ENCODE measurements around the gene PDE6B. TPM values are rescaled to one million over a fixed set of nuclear protein-coding genes. Genes with fewer than 3 reads are reported as not detected.

Gene PDE6B
- total RNA-seq, 6 donors from 2014 or later, result 4.2 to 28.3 (median 9.0) TPM

GRCh38 chr4:650461-650860 is 25.1 kb downstream of the PDE6B start:
- 66 to 72% methylated on average over 17 to 18 of the region's 18 CpGs for WGBS, 2 donors
- TF ChIP-seq EP300 (IDR thresholded peaks at IDR 0.05), result no peak
- no peak for TF ChIP-seq POLR2AphosphoS5 (IDR thresholded peaks at IDR 0.05)
- TF ChIP-seq, protein P1, sequence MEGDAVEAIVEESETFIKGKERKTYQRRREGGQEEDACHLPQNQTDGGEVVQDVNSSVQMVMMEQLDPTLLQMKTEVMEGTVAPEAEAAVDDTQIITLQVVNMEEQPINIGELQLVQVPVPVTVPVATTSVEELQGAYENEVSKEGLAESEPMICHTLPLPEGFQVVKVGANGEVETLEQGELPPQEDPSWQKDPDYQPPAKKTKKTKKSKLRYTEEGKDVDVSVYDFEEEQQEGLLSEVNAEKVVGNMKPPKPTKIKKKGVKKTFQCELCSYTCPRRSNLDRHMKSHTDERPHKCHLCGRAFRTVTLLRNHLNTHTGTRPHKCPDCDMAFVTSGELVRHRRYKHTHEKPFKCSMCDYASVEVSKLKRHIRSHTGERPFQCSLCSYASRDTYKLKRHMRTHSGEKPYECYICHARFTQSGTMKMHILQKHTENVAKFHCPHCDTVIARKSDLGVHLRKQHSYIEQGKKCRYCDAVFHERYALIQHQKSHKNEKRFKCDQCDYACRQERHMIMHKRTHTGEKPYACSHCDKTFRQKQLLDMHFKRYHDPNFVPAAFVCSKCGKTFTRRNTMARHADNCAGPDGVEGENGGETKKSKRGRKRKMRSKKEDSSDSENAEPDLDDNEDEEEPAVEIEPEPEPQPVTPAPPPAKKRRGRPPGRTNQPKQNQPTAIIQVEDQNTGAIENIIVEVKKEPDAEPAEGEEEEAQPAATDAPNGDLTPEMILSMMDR (IDR thresholded peaks at IDR 0.05), result no peak
- no peak for TF ChIP-seq POLR2A (IDR thresholded peaks at IDR 0.05)
- H3K27ac ChIP-seq, result no peak overlapping the region
- no peaks in the 10 kb centered on the region for H3K9me3 ChIP-seq
- H3K36me3 ChIP-seq, result no peaks in the 10 kb centered on the region
- ATAC-seq (ENCODE audit: low FRiP score in 2 of 2), result no peak
- peaks cover 0 to 14% (median 6%) of the 10 kb centered on the region in 4 donors for H3K27me3 ChIP-seq
- DNase-seq, result peak in 1 of 2 donors; percentile 70
- peaks cover 0 to 8% (median 0%) of the 10 kb centered on the region in 4 donors for H3K4me1 ChIP-seq
- no peak overlapping the region for H3K4me3 ChIP-seq

GRCh38 chr4:650951-651883 is 25.8 kb downstream of the PDE6B start:
- DNase-seq, result peak in 1 of 2 donors; percentile 75
- Histone ChIP-seq H3K36me3 (no peaks in the 10 kb centered on the region), H3K4me1 (peaks cover 0 to 8% (median 0%) of the 10 kb centered on the region in 4 donors), H3K9me3 (no peaks in the 10 kb centered on the region), H3K27me3 (peaks cover 0 to 14% (median 6%) of the 10 kb centered on the region in 4 donors), H3K4me3 (no peak overlapping the region), H3K27ac (no peak overlapping the region)
- ATAC-seq (ENCODE audit: low FRiP score in 2 of 2), result no peak
- TF ChIP-seq, protein P1 (IDR thresholded peaks at IDR 0.05), result no peak
- TF ChIP-seq POLR2A (IDR thresholded peaks at IDR 0.05) (no peak), EP300 (IDR thresholded peaks at IDR 0.05) (no peak), POLR2AphosphoS5 (IDR thresholded peaks at IDR 0.05) (no peak)
- WGBS, 2 donors, result 34 to 44% methylated on average over 20 to 44 of the region's 49 CpGs

DNA sequence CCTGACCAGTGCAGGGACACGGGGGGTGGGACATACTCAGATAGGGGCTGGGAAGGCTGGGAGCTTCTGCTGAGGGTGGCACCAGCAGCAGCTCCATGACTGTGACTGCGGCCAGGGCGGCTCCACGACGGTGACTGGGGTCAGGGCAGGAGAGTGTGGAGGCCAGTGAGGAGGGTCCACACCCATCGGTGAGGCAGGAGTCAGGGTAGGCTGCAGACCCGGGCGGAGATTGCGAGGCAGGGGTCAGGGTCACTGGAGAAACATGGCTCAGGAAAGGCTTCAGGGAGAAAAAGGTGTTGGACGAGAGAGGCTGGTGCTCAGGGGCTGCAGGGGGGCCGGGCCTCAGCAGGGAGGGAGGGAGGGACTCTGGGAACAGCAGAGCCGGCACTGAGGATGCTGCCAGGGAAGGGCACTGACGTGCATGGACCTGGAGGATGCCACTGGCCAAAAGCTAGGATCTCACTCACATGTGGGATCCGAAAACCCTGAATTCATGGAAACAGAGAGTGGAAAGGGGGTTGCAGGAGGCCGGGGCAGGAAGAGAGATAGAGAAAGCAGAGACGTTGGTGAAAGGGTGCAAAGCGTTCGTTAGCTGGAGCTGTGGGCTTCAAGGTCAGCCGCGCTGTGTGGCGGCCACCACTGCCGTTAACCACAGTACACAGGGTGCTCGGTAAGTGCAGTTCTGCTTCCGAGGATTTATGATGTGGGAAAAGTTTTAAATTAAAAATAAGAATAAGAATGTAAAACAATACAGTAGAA is 26.7 kb downstream of the PDE6B start:
- H3K4me1 ChIP-seq, result peaks cover 0 to 8% (median 0%) of the 10 kb centered on the region in 4 donors
- H3K27ac ChIP-seq, result no peak overlapping the region
- peak in 1 of 2 donors; percentile 74 for DNase-seq
- ATAC-seq (ENCODE audit: low FRiP score in 2 of 2), result no peak
- TF ChIP-seq POLR2A (IDR thresholded peaks at IDR 0.05) (no peak), EP300 (IDR thresholded peaks at IDR 0.05) (no peak), POLR2AphosphoS5 (IDR thresholded peaks at IDR 0.05) (no peak)
- TF ChIP-seq, protein P1 (IDR thresholded peaks at IDR 0.05), result no peak
- peaks cover 0 to 14% (median 6%) of the 10 kb centered on the region in 4 donors for H3K27me3 ChIP-seq
- 61 to 69% methylated on average over 23 to 24 of the region's 24 CpGs for WGBS, 2 donors
- H3K9me3 ChIP-seq, result no peaks in the 10 kb centered on the region
- H3K4me3 ChIP-seq, result no peak overlapping the region
- no peaks in the 10 kb centered on the region for H3K36me3 ChIP-seq

DNA sequence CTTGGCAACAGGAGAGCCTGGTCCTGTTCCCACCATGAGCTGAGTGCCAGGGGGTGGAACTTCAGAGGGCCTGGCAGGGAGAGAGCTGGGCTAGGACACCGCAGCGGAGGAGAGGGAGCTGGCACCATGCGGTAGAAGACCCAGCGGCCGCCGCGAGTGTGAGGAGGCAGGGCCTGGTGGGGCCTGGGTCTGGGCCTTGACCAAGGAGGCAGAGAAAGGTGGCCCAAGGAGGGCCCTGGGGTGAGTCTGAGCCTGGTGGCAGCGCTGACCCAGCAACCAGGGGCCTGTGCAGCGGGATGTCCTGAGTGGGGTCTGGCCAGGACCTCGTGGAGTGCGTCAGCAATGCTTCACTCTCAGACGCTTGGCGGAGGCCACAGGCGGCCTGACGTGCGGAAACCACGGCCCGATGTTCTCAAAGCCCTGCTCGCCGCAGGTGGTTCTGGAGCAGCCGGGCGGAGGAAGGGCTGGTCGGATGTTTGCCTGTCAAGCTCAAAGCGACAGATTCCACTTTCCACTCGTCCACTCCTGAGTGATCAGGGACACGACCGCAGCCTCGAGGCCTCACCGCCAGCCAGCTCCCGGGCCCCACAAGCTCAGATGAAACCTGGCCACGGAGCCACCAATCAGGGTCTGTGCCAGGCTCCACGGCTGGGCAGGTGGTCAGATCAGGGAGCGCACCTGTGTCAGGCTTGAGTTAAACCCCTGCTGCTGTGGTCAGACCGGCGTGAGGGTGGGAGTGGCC is 27.9 kb downstream of the PDE6B start:
- WGBS, 2 donors, result 92 to 93% methylated on average over 18 to 35 of the region's 35 CpGs
- DNase-seq, result peak in 1 of 2 donors; percentile 78
- no peak for ATAC-seq (ENCODE audit: low FRiP score in 2 of 2)
- H3K9me3 ChIP-seq, result no peaks in the 10 kb centered on the region
- no peak overlapping the region for H3K27ac ChIP-seq
- peaks cover 0 to 14% (median 6%) of the 10 kb centered on the region in 4 donors for H3K27me3 ChIP-seq
- no peak overlapping the region for H3K4me3 ChIP-seq
- H3K4me1 ChIP-seq, result peaks cover 0 to 8% (median 0%) of the 10 kb centered on the region in 4 donors
- TF ChIP-seq, protein P1 (IDR thresholded peaks at IDR 0.05), result no peak
- no peak for TF ChIP-seq EP300 (IDR thresholded peaks at IDR 0.05)
- no peak for TF ChIP-seq POLR2AphosphoS5 (IDR thresholded peaks at IDR 0.05)
- no peak for TF ChIP-seq POLR2A (IDR thresholded peaks at IDR 0.05)
- H3K36me3 ChIP-seq, result no peaks in the 10 kb centered on the region

Data from upper lobe of left lung (tissue), 6 donors.